COR-L47 (cell line): ENCODE data around the gene TRIOBP.

ENCODE experiments used
- DNase-seq: peaks from one replicate; lab custom pipeline; 2025; lab: John Stamatoyannopoulos, UW

Gene TRIOBP

DNA sequence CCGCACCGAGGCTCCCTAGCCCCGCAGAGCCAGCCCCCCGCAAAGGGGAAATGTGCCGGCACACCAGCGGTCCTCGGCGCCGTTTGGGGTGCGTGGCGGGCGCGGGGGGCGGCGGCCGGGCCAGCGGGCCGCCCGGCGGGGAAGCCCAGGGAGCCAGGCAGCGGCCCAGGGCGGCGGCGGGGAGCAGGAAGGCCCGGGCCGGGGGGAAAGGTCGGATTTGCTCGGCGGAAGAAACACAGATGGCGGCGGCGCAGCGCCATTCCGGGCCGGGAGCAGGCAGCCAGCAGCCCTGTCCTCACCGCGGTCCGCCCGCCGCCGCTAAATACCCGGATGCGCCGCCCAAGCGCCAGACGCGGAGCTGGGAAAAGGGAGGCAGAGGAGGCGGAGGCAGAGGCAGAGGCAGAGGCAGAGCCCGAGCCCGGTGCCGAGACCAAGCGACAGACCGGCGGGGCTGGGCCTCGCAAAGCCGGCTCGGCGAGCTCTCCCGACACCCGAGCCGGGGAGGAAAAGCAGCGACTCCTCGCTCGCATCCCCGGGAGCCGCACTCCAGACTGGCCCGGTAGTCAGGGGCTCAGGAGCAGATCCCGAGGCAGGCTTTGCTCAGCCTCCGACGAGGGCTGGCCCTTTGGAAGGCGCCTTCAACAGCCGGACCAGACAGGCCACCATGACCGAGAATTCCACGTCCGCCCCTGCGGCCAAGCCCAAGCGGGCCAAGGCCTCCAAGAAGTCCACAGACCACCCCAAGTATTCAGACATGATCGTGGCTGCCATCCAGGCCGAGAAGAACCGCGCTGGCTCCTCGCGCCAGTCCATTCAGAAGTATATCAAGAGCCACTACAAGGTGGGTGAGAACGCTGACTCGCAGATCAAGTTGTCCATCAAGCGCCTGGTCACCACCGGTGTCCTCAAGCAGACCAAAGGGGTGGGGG lies 108.3 kb downstream of the TRIOBP start:
- DNase-seq, result peak; percentile 62

DNA sequence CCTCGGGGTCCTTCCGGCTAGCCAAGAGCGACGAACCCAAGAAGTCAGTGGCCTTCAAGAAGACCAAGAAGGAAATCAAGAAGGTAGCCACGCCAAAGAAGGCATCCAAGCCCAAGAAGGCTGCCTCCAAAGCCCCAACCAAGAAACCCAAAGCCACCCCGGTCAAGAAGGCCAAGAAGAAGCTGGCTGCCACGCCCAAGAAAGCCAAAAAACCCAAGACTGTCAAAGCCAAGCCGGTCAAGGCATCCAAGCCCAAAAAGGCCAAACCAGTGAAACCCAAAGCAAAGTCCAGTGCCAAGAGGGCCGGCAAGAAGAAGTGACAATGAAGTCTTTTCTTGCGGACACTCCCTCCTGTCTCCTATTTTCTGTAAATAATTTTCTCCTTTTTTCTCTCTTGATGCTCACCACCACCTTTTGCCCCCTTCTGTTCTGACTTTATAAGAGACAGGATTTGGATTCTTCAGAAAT lies 109.0 kb downstream of the TRIOBP start:
- no peak for DNase-seq

DNA sequence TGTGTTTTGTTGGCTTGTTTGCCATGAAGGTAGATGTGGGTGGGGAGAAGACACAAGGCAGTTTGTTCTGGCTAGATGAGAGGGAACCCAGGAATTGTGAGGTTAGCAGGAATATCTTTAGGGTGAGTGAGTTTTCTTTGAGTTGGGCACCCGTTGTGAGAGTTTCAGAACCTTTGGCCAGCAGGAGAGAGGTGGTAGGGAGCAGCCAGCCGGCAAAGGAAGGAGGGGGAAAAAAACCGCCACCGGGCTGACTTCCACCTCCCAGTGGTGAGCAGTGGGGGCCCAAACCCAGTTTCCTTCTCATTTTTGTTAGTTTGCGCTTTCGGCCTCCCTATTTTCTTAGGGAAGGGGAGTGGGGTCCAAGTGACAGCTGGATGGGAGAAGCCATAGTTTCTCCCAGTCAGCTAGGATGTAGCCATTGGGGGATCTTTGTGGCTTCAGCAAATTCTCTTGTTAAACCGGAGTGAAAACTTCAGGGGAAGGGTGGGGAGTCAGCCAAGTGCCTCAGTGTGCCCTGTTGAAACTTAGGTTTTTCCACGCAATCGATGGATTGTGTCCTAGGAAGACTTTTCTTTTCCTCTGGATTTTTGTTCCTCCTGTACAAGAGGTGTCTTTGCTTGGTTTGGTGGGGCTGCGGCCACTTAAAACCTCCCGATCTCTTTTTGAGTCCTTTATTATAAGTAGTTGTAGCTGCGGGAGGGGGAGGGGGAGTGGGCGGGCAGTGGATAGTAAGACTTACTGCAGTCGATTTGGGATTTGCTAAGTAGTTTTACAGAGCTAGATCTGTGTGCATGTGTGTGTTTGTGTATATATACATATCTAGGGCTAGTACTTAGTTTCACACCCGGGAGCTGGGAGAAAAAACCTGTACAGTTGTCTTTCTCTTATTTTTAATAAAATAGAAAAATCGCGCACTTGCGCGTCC lies 109.8 kb downstream of the TRIOBP start:
- no peak for DNase-seq

DNA sequence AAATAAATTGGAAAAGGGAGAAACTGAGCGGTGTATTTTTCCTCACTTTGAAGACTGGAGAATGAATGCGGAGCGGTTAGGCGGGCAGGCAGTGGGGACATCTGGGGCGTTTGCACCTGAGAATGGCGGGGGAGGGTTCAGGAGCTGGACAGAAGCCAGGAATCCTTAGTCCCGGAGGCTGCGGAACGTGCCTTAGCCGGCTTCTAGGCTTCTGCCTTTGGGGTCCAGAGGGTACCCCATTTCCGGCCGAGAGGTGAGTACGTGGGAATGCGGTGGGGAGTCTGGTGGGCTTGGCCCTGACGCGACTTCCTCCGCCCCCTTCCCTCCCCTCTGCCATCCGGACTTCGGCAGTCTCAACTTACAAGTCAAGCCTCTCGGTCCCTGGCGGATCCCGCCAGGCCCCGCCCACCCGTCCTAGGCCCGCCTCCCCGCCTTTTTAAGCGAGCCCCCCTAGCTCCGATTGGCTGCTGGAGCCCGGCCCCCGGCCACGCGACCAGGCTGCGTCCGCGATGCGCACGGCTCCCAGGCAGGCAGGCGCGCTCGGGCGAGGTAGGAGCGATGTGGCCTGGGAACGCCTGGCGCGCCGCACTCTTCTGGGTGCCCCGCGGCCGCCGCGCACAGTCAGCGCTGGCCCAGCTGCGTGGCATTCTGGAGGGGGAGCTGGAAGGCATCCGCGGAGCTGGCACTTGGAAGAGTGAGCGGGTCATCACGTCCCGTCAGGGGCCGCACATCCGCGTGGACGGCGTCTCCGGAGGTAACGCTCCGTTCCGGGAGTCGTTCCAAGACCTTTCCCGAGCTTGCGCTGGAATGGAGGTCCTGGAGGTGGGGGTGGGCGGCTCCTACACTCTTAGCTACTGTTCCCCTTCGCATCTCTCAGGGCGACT lies 110.8 kb downstream of the TRIOBP start, which contains the start of gene GCAT:
TSS of gene GCAT (plus strand) at position 525 of the 884 bp plus-strand sequence. CDS start at position 559, 34 bp downstream.
- DNase-seq, result peak; percentile 93

DNA sequence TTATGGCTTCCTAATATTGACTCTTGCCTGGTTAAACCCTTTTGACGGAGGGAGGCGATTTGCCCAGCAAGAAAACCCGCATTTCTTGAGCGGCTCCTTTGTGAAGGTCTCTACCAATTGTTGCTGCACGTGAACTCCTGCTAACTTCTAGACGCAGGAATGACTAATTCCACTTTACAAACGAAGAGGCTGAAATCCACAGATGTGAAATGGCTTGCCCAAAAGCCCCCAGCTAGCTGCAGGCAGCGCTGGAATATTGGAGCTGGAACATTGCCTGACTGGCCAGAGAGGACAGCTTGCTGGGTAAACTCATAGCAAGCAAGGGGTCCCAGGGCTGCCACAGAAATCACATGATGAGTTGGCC lies 111.4 kb downstream of the TRIOBP start:
- no peak for DNase-seq

DNA sequence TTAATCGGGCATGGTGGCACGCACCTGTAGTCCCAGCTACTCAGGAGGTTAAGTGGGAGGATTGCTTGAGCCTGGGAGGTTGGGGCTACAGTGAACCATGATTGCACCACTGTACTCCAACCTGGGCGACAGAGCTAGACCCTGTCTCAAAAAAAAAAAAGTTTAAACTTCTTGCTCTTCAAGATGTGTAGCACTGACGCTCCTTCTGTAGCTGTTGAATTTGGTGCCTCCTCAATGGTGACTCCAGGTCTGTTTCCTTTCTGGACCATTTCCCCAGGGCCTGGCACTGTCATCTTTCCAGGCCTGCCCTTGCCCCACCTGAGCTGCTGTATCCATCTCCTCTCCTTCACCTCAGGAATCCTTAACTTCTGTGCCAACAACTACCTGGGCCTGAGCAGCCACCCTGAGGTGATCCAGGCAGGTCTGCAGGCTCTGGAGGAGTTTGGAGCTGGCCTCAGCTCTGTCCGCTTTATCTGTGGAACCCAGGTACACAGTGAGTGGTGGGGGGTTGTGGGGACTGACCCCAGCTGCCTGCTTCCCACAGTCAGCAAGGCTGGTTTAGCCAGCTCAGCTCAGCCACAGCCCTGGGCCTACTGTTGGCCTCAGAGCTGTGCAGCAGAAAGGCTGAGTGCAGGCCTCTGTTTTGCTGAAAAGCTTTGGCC lies 113.0 kb downstream of the TRIOBP start:
- no peak for DNase-seq

DNA sequence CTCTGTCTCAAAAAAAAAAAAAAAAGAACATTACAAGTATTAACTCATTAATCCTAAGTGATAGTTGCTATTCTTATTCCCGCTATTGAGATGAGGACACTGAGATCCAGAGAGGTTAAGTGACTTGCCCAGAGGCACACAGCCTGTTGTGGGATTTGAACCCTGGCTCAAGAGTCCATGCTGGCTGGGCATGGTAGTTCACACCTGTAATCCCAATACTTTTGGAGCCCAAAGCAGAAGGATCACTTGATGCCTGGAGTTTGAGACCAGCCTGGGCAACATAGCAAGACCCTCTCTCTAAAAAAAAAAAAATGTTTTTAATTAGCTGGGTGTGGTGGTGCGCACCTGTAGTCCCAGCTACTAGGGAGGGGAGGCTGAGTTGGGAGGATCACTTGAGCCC lies 115.0 kb downstream of the TRIOBP start:
- DNase-seq, result no peak

DNA sequence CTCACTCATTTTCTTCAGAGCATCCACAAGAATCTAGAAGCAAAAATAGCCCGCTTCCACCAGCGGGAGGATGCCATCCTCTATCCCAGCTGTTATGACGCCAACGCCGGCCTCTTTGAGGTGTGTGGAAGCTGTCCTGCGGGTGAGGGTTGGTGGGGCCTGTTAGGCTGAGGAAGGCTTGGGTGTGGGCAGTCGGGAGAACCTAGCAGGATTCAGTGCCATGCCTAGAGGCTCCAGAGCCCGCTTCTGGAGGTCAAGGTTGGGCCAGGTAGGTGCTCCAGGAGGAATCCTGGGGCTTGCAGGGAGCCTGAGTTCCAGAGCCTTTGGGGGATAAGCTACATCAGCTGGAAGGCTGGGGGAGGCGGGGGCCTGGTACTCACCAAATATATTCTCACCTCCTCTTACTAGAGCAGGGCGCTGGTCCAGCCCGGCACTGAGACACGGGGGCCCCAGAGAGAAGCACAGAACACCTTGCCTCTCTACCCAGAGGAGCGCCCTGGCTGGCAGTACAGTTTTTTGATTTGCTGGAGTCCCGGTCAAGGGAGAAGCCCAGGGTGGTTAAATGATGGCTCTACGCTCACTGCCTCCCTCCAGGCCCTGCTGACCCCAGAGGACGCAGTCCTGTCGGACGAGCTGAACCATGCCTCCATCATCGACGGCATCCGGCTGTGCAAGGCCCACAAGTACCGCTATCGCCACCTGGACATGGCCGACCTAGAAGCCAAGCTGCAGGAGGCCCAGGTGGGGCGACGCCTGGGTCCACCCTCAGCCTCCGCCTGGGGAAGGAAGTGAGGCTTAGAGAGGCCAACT lies 116.2 kb downstream of the TRIOBP start:
- DNase-seq, result no peak

DNA sequence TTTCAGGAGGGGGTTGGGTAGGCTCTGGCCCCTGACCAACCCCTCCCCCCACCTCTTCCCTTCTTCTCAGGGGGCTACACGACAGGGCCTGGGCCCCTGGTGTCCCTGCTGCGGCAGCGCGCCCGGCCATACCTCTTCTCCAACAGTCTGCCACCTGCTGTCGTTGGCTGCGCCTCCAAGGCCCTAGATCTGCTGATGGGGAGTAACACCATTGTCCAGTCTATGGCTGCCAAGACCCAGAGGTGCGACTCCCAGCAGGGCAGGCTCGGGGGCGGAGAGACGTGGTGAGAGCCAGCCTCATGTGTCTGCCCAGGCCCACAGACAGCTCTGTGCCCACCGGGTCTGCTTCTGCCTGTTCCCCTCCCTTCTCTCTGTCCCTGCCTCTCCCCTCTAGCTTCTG lies 118.7 kb downstream of the TRIOBP start:
- no peak for DNase-seq

DNA sequence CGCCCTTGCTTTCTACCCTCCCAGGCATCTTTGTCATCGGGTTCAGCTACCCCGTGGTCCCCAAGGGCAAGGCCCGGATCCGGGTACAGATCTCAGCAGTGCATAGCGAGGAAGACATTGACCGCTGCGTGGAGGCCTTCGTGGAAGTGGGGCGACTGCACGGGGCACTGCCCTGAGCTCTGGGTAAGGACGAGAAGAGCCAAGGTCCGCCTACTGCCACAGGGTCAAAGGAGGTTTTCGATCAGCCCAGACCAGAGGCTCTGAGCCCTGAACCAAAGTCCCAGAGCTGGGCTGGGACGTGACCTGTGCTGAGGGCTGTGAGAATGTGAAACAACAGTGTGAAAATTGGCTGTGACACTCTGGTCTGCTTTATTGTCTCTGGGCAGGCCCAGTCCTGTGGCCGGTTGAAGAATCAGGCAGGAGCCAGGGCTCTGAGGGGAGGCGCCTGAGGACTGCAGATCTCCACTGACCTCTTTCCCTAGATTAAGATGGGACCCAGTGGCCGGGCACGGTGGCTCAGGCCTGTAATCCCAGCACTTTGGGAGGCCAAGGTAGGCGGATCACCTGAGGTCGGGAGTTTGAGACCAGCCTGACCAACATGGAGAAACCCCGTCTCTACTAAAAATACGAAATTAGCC lies 119.8 kb downstream of the TRIOBP start:
- DNase-seq, result no peak

DNA sequence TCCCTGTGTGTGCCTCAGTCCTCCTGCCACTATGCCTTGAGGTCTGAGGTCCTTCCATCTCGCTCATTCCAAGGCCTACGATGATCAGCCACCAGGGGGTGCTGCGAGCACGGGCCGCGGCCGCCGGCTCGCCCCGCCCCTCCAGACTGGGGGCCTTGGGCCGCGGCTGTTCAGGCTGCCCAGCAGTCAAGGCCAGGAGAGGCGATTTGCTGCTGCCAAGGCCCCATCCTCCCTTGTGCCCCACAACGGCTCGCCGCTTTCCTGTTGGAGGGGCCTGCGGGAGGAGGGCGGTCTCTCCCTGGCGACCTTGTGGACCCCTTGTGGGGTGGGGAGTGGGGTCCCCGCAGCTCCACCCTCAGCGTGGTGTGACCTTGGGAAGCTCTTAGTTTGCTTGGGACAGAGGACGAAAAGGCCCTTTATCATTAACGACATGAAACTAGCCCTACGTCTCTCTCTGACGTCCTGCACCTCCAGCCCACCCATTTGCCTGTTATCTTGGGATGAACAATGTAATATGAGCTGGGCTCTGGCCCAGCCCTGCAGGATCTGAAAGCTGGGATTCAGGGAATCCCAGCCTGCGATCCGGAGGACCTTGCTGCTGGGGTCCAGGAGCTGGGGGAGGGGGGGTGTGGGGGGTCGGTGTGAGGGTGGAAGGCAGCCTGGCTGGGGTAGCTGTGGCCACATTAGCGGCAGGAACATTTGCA lies 121.0 kb downstream of the TRIOBP start:
- peak; percentile 60 for DNase-seq

DNA sequence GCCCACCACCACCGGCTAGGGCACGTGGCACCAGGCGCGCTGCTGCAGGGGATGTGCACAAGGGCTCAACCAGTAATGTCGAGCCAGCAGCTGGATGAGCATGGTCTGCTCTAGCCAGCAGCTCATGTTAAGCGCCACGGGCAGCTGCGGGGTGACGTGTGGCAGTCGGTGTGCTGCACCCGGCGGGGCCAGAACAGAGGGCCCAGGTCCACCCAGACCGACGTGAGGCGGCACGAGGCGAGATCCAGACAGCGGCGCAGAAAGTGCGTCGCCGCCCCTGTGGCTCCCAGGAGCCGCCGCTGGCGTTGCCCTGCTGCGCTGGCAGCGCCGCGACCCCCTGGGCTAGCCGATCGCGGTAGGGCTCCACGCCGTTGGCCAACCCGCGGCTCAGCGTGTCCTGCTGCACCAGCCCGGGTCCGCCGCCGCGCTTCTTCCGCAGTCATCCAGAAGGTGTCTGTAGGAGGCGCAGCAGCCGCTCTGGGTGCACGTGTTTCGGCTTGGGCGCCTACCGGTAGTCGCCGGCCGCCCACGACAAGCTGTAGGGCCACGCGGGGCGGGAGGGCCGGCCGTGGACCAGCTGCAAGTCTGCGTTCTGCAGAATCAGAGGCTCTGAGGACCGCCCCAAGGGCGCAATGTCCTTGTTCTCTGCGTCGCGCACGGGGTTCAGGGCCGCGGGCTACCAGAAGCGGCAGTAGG lies 121.7 kb downstream of the TRIOBP start:
- DNase-seq, result peak; percentile 72

DNA sequence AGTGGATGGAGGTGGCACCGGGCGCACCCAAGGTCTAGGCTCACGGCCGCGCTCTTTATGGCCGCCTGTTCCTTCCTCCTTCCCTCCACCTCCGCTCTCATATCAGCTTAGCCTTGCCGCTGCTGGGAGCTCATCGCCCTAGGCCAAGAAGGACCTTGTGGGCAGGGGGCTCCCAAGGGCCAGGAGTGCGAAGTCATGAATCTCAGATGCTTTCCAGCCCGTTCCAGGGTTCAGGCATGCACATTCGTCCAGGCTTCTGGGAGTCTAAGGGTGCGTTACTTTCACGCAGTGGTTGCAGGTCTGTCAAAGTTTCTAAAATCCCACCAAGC lies 122.2 kb downstream of the TRIOBP start:
- DNase-seq, result no peak

DNA sequence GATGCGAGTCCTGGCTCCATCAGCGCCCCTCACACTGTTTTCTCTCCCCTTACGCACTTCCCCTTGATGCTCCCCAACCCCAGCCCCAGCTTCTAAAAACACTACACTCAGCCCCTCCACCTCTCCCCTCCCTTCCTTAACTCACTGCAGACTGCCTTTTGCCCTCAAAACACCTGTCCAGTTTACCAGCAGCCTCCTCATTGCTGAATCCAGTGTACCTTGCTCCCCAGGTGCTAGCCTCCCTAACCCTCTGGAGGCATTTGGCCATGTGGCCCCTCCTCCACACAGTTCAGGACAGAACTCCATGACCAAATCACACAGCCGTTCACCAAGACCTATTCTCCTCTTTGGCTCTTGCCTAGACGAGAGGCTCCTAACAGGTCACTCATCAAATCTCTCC lies 123.5 kb downstream of the TRIOBP start:
- no peak for DNase-seq

DNA sequence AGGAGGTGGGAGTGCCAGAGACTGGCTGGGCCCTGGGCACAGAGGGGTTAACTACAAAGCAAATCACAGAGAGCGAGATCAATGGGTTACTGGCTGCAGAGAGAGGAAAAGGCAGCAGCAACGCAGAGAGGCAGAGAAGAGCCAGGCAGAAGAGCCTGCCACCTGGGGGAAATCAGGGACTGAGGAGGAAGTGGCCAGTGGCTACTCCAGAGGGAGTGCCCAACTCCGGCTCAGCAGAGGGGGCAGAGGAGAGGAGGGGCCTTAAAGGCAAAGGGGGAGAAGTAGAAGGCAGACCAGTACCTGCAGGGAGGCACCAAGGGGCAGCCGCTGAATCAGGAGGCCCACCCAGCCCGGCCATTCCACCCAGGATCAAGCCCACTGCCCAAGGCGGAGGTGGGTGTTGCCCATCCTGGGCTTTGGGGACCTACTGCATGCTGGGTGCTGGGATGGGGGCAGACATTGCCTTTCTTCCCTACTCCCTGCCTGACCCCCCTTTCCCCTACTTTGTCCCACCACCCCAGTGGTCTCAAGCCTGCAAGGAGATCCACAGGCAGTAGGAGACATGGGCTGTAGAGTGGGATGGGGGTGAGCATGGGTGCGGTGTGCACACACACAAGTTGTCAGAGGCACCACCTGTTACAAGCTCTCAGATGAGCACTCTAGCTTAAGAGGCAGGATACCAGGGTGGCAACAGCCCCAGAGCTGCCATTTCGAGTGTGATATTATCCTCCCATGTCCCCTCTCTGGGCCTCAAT lies 125.4 kb downstream of the TRIOBP start:
- no peak for DNase-seq

DNA sequence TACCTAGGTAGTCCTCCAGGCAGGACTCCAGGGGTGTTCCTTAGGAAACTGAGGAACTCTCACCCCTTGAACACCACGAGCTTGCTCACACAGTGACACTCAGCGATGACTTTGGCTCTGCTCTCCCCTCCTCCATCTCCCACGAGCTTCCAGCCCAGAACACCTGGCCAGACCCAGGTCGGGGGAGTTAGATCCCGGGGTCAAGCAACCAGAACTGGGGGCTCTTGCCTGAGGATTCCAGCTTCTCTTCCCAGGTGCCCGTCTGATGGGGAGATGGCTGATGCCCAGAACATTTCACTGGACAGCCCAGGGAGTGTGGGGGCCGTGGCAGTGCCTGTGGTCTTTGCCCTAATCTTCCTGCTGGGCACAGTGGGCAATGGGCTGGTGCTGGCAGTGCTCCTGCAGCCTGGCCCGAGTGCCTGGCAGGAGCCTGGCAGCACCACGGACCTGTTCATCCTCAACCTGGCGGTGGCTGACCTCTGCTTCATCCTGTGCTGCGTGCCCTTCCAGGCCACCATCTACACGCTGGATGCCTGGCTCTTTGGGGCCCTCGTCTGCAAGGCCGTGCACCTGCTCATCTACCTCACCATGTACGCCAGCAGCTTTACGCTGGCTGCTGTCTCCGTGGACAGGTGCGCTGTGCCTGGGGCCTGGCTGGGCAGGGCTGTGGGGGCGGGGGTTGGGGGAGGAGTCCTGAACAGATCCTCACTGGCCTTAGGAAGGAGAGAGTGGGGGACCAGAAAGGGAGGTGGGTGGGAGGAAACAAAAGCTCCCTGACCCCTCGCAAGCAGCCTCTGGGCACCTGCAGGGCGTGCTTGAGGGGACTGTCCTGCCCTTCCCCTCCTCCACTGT lies 126.5 kb downstream of the TRIOBP start, which contains the start of gene GALR3:
TSS of gene GALR3 (plus strand) at position 249 of the 852 bp plus-strand sequence. CDS start at position 274, 25 bp downstream.
- DNase-seq, result peak; percentile 23
